A673 (cell line): ENCODE results near the gene SNAP47.

ENCODE experiments used
- EZH2 ChIP-seq: fragments of 200-600 bp; sonication (generic); IDR thresholded peaks from 2 replicates; pipeline ENCODE4 v1.6.1; 2017; ENCODE audit warnings: borderline replicate concordance, low read depth, mild to moderate bottlenecking, mixed read lengths, antibody characterized with exemption, low read length; ENCODE audit not compliant: poor library complexity, severe bottlenecking
- TF ChIP-seq, protein P1 (sequence below): fragments of 300-800, 200-600 bp; sonication (generic); conservative IDR thresholded peaks from 2 replicates; pipeline ENCODE4 v1.5.1; 2017; ENCODE audit warnings: low read depth, mild to moderate bottlenecking, antibody characterized with exemption, low read length, moderate library complexity, mixed read lengths

DNA sequence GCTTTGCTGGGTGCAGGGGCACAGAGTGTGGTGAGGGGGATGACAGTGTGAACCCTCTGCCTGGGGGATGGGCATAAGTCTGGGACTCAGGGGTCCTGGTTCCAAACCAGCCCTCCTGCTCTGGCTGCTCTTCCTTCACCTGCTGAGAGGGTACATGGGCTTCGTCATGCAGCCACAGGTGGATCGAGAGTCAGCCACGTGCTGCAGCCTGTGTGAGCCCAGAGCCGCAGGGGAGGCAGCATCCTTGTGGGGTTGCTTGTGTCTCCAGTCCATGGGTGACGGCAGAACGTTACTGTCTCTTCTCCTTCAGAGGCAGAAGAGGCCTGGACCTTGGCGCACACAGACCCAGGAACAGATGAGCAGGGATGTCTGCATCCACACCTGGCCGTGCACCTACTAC is 12.1 kb downstream of the SNAP47 start:
- no peak for TF ChIP-seq EZH2
- TF ChIP-seq, protein P1, sequence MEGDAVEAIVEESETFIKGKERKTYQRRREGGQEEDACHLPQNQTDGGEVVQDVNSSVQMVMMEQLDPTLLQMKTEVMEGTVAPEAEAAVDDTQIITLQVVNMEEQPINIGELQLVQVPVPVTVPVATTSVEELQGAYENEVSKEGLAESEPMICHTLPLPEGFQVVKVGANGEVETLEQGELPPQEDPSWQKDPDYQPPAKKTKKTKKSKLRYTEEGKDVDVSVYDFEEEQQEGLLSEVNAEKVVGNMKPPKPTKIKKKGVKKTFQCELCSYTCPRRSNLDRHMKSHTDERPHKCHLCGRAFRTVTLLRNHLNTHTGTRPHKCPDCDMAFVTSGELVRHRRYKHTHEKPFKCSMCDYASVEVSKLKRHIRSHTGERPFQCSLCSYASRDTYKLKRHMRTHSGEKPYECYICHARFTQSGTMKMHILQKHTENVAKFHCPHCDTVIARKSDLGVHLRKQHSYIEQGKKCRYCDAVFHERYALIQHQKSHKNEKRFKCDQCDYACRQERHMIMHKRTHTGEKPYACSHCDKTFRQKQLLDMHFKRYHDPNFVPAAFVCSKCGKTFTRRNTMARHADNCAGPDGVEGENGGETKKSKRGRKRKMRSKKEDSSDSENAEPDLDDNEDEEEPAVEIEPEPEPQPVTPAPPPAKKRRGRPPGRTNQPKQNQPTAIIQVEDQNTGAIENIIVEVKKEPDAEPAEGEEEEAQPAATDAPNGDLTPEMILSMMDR, result no peak
